ENCODE results near the gene ARL15.
"Not testable (repeated sequence)": the region's sequence is repeated elsewhere in the genome, so short reads cannot be mapped to it uniquely, and the experiment has no call there.

Gene ARL15

DNA sequence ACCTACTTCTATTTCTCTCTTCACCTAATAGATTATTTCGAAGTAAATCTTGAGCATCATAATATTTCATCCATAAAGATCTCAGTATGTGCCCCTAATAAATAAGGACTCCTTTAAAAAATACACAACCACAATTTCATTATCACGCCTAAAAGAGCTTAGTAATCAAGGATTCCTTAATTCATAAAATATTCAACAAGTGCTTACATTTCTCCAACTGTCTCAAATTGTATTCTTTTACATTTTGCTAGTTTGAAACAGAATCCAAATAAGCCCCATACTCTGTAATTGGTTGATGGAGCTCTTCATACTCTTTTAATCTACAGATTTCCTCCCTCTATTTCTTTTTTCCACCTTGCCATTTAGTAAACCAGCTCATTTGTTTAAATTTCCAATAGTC lies 432.4 kb downstream of the ARL15 start:
- DNase-seq = no peak

DNA sequence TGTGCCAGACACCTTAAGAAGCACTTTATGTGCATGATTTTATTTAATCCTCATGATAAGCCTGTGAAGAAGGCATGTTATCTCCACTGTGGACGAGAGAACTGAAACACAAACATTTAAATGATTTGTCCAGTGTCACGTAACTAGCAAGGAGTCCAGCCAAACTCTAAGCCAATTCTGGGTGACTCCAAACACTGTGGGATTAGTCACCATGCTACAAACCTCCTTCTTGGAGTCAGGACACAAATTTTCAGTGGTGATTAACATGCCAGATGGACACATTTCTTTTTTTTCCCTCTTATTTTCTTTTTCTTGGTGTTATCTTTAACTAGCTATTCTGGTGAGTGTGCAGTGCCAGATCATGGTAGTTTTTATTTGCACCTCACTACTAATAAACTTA lies 433.1 kb downstream of the ARL15 start:
- no peak for DNase-seq

DNA sequence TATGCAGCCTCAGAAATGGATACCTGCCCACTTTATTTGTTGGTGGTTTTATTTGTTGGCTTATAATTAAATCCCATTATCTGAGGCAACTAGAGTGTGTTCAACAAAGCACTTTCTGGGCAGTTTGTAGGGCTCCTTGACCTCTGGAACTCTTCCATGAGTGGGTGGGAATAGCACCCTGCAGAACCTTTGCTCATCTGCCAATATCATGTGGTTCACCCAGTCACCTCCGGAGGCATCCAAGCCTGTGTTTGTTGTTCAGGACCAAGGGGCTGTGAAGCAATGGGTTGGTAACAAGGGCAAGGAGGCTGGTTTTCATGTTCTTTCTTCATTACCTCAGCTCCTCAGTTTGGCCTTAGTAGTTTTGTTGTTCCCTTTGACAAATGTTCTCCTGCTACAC lies 436.0 kb downstream of the ARL15 start:
- DNase-seq = no peak

DNA sequence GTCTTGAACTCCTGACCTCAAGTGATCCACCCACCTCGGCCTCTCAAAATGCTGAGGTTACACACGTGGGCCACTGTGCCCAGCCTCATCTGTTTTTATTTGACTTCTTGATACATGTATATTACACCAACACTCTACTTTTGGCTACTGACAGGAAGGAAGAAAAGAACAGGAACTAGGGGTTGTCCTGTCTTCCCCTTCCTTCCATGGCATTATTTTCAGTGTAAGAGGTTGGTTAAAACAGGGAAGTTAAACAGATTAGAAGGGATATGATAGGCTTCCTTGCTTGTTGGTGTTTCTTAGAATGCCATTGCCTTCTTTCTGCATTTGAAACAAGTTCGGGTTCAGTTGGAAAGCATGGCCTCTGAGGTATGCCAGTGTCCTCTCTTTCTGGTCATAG lies 437.1 kb downstream of the ARL15 start:
- no peak for DNase-seq

DNA sequence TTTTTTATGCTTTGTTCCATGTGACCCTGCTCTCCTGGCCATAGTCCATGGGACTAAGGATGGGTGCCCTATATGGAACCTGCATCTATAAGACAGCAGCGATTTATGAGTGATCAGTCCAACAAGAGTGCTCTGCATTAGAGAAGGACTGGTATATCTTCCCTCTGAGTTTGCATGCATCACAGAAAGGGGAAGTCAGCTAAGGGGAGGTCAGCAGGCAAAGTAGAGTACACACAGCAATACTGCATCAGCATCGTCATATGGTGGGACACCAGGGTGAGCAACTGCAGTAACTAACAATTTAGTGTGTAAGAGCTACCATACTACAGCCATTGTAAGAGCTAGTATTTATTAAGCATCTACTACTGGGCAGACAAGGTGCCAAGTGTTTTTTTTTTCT lies 438.6 kb downstream of the ARL15 start:
- no peak for DNase-seq

DNA sequence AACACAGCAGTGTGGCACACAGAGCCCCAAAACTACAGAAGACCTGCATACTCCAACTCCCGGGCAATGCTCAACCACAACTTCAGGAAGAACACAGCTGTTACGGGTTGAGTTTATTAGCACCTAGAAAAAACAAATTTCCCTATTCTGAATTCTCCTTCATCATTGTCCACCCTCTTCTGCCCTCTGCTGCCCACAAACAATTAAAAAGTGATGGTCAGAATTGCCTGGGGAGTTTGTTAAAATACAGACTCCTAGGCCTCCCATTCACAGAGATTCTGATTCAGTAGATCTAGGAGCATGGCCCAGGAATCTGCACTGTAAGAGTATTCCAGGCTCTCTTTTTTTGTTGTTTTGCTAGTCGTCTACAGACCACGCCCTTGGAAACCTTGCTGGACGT lies 439.3 kb downstream of the ARL15 start:
- DNase-seq = no peak

DNA sequence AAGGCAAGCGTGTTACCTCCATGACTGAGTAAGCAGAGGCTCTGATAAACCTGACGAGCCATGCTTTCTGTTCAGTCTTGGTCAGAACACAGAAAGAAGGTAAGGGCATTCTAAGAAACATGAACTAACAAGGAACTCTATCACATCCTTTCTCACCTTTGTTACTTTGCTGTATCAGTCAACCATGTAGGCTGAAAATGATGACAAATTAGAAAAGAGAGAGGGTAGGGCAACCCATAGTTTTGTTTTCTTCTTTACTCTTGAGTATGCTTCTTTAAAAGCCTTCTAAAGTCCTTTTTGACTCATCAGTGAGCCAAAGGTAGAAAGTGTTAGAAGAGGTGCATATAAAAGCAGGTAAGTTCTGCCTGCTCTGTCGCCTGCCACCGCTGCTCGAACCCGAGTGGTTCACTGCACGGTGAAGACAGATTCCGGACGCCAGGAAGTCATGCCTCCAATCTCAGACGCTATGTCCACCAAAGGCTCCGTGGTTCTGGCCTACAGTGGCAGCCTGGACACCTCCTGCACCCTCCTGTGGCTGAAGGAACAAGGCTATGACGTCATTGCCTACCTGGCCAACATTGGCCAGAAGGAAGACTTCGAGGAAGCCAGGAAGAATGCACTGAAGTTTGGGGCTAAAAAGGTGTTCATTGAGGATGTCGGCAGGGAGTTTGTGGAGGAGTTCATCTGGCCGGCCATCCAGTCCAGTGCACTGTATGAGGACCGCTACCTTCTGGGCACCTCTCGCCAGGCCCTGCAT lies 451.5 kb downstream of the ARL15 start:
- no peak for DNase-seq

DNA sequence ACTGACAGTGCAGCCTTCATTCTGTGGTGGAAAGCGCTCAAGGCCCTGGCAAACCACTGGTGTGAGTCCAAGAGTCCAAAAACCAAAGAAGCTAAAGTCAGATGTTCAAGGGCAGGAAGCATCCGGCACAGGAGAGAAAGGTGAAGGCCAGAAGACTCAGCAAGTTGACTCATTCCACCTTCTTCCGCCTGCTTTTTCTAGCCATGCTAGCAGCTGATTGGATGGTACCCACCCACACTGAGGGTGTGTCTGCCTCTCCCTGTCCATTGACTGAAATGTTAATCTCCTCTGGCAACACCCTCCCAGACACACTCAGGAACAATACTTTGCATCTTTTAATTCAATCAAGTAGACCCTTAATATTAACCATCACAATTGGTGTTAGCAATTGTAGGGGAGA lies 453.9 kb downstream of the ARL15 start:
- DNase-seq = no peak

DNA sequence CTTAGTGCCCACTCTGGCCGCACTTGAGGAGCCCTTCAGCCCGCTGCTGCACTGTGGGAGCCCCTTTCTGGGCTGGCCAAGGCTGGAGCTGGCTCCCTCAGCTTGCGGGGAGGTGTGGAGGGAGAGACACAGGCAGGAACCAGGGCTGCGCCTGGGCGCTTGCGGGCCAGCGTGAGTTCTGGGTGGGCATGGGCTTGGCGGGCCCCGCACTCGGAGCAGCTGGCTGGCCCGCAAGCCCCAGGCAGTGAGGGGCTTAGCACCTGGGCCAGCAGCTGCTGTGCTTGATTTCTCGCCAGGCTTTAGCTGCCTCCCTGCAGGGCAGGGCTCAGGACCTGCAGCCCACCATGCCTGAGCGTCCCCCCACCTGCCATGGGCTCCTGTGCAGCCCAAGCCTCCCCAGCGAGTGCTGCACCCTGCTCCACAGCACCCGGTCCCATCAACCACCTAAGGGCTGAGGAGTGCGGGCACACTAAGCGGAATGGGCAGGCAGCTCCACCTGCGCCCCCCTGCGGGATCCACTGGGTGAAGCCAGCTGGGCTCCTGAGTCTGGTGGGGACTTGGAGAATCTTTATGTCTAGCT lies 473.4 kb downstream of the ARL15 start:
- not testable (repeated sequence) for DNase-seq

DNA sequence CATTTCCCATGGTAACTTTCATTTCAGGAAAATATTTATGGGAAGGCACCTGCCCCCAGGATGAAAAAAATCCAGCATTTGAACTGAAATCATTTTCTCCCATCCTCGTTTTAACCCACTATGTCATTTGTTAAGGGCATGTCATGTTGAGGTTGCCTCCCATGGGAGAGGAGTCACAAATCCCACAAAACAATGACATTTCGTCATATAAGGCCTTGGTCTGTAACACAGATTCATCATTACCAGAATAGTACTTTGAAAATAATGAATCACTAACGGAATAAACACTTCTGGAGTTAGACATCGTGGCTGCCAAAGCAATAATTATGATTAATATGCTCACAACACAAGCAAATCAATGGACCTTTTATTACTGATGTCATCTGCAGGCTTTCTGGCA lies 475.9 kb downstream of the ARL15 start:
- no peak for DNase-seq

All from NCI-H226 (cell line).